Upper lobe of left lung (tissue), 6 donors: Measurements from ENCODE around the gene EDEM3. TPM values are rescaled to one million over a fixed set of nuclear protein-coding genes. Genes with fewer than 3 reads are reported as not detected.

Experiments used
- ATAC-seq, 2 donors: fragments of 200-7000 bp; cut with Tn5 transposase; one replicate each; pipeline ENCODE4 v1.9.1; 2022; ENCODE audit warnings: mild to moderate bottlenecking in 2 of 2, moderate library complexity in 2 of 2; ENCODE audit not compliant: low FRiP score in 2 of 2
- DNase-seq, 2 donors: peaks; one replicate each; pipeline ENCODE4 v3.0.0-alpha.2; 2019 to 2020
- H3K27ac ChIP-seq, 4 donors: fragments of 200-600 bp; sonication (generic); one replicate each; pipeline ENCODE4 v1.5.1; 2016 to 2019
- H3K27me3 ChIP-seq, 4 donors: fragments of 200-600 bp; sonication (generic); one replicate each; pipeline ENCODE4 v1.5.1; 2017 to 2019
- H3K36me3 ChIP-seq, 4 donors: fragments of 200-600 bp; sonication (generic); one replicate each; pipeline ENCODE4 v1.5.1; 2016 to 2019
- H3K4me1 ChIP-seq, 4 donors: fragments of 200-600 bp; sonication (generic); one replicate each; pipeline ENCODE4 v1.5.1; 2018 to 2019
- H3K4me3 ChIP-seq, 4 donors: fragments of 200-600 bp; sonication (generic); one replicate each; pipeline ENCODE4 v1.5.1; 2017 to 2019; ENCODE audit warnings: mild to moderate bottlenecking in 2 of 4, moderate library complexity in 1 of 4
- H3K9me3 ChIP-seq, 4 donors: fragments of 200-600 bp; sonication (generic); one replicate each; pipeline ENCODE4 v1.5.1; 2018 to 2019
- EP300 ChIP-seq, 4 donors: sonication (generic); formaldehyde crosslinking; IDR thresholded peaks; one replicate each; pipeline ENCODE4 v1.5.1; 2017; ENCODE audit warnings: antibody characterized with exemption in 4 of 4, control low read depth in 2 of 4
- POLR2A ChIP-seq, 4 donors: fragments of 450-650 bp; IDR thresholded peaks; one replicate each; pipeline ENCODE4 v1.5.1; 2016 to 2017; ENCODE audit warnings: antibody characterized with exemption in 4 of 4, mild to moderate bottlenecking in 2 of 4
- POLR2AphosphoS5 ChIP-seq, 2 donors: sonication (generic); formaldehyde crosslinking; IDR thresholded peaks; one replicate each; pipeline ENCODE4 v1.5.1; 2017; ENCODE audit warnings: antibody characterized with exemption in 2 of 2
- WGBS, 2 donors: methylation state at CpG; one replicate each; pipeline ENCODE4 v1.1.5; 2017 to 2018; 5-methylcytosine and 5-hydroxymethylcytosine counted together
- total RNA-seq, 6 donors: library from RNA; depleted of rRNA in 4 of 6; stranded (reverse); fragments of >200 nt in 4 of 6; gene quantifications; one replicate each; pipeline versions ENCODE4 v1.1.0 to v1.2.1, GENCODE V29; 2016 to 2021
- TF ChIP-seq, protein P1 (sequence below), 6 experiments: fragments of 450-650 bp in 4 of 6; fragments of 200-600 bp in 2 of 6; sonication (generic) in 2 of 6; IDR thresholded peaks; one replicate each; pipeline ENCODE4 v1.5.1; 2016 to 2019; ENCODE audit warnings: antibody characterized with exemption in 6 of 6
- donor health status: DM: no; HTN: no; CAD: no; lungs with moderate emphysema.
- donor health status: DM: no; HTN: yes; CAD: no; lungs with severe emphysema.

The EDEM3 gene
- total RNA-seq, 6 donors from 2014 or later, result 23.9 to 56.2 (median 29.4) TPM

DNA sequence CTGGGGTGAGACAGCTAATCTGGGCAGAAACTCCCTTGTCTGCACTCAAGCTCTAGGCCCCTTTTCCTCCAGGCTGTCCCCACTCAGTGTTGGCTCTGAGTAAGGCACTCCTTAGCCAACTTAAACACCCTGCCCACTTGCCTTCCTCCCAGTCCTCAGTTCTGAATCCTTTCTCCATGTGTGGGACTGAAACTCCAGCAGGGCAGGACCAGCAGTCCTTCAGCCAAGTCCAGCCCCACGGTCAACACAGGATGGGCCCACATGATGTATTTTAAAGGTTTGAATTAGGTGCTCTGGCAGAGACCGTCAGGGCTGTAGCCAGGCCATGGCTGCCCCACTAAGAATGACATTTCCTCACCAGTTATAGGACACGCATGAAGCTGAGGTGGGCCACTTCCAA, 107.8 kb downstream of the EDEM3 start:
- DNase-seq, result no peak
- TF ChIP-seq POLR2A (IDR thresholded peaks at IDR 0.05) (no peak), EP300 (IDR thresholded peaks at IDR 0.05) (no peak)
- H3K4me3 ChIP-seq, result no peak overlapping the region
- peaks cover 4 to 13% (median 7%) of the 10 kb centered on the region in 4 donors for H3K4me1 ChIP-seq
- H3K27ac ChIP-seq, result no peak overlapping the region
- H3K27me3 ChIP-seq, result no peaks in the 10 kb centered on the region
- no peaks in the 10 kb centered on the region for H3K36me3 ChIP-seq
- no peaks in the 10 kb centered on the region for H3K9me3 ChIP-seq
- WGBS, 2 donors, result 96 to 100% methylated on average over 3 of the region's 3 CpGs
- ATAC-seq, result no peak

DNA sequence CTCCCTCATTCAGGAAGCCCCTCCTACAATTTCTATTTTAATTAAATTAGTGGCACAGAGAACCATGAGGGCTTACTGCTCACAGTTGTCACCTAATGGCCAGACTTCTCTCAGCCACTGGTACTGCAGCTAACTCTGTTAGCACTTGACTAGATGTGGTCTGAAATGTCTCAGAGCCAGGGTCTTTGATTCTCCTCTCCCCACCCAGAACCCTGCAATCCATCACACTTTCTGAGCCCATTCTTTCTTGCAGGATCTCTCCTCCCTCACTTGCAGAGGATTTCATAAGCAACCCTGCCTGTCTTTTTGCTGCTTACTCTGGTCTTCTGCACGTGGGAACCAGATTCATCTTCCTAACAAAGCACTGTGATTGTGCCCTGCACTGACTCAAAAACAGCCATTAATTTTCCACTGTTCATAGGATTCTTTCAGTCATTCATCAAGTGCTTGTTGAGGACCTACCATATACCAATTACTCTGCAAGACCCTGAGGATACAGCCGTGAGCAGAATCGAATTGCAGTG, 108.4 kb downstream of the EDEM3 start:
- no peaks in the 10 kb centered on the region for H3K9me3 ChIP-seq
- H3K27ac ChIP-seq, result no peak overlapping the region
- no peak for ATAC-seq
- no peaks in the 10 kb centered on the region for H3K36me3 ChIP-seq
- no peak overlapping the region for H3K4me3 ChIP-seq
- no peaks in the 10 kb centered on the region for H3K27me3 ChIP-seq
- no peak for DNase-seq
- peaks cover 4 to 13% (median 7%) of the 10 kb centered on the region in 4 donors for H3K4me1 ChIP-seq
- no peak for TF ChIP-seq POLR2A (IDR thresholded peaks at IDR 0.05)
- TF ChIP-seq, protein P1, sequence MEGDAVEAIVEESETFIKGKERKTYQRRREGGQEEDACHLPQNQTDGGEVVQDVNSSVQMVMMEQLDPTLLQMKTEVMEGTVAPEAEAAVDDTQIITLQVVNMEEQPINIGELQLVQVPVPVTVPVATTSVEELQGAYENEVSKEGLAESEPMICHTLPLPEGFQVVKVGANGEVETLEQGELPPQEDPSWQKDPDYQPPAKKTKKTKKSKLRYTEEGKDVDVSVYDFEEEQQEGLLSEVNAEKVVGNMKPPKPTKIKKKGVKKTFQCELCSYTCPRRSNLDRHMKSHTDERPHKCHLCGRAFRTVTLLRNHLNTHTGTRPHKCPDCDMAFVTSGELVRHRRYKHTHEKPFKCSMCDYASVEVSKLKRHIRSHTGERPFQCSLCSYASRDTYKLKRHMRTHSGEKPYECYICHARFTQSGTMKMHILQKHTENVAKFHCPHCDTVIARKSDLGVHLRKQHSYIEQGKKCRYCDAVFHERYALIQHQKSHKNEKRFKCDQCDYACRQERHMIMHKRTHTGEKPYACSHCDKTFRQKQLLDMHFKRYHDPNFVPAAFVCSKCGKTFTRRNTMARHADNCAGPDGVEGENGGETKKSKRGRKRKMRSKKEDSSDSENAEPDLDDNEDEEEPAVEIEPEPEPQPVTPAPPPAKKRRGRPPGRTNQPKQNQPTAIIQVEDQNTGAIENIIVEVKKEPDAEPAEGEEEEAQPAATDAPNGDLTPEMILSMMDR (IDR thresholded peaks at IDR 0.05), result no peak
- TF ChIP-seq POLR2AphosphoS5 (IDR thresholded peaks at IDR 0.05), result no peak
- no peak for TF ChIP-seq EP300 (IDR thresholded peaks at IDR 0.05)
- WGBS, 2 donors, result 88 to 91% methylated on average over 3 of the region's 3 CpGs

DNA sequence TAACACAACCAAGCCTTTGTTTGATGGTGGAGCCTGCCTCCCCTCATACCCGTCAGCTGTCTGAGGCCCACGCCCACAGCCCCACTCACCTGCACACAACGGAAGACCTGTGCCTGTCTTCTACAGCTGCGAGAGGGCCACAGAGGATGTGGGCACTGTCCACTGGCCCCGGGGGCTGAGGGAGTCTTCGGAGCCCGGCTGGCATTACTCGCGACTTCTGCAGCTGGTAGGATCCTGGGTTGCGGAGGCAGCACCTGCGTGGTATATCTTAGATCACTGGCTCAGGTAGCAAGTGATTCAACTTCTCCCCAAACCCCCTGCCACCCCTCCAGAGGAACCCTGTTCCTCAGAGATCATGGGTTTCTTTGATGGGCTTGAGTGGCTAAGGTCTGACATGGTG, 109.9 kb downstream of the EDEM3 start:
- Histone ChIP-seq H3K4me1 (peaks cover 0 to 12% (median 3%) of the 10 kb centered on the region in 4 donors), H3K36me3 (no peaks in the 10 kb centered on the region), H3K27me3 (no peaks in the 10 kb centered on the region), H3K9me3 (no peaks in the 10 kb centered on the region), H3K27ac (no peak overlapping the region), H3K4me3 (no peak overlapping the region)
- peak in 1 of 2 donors; percentile 54 for DNase-seq
- no peak for TF ChIP-seq POLR2AphosphoS5 (IDR thresholded peaks at IDR 0.05)
- no peak for TF ChIP-seq POLR2A (IDR thresholded peaks at IDR 0.05)
- TF ChIP-seq EP300 (IDR thresholded peaks at IDR 0.05), result no peak
- TF ChIP-seq, protein P1 (IDR thresholded peaks at IDR 0.05), result no peak
- no peak for ATAC-seq
- 98 to 100% methylated on average over 10 to 11 of the region's 11 CpGs for WGBS, 2 donors

DNA sequence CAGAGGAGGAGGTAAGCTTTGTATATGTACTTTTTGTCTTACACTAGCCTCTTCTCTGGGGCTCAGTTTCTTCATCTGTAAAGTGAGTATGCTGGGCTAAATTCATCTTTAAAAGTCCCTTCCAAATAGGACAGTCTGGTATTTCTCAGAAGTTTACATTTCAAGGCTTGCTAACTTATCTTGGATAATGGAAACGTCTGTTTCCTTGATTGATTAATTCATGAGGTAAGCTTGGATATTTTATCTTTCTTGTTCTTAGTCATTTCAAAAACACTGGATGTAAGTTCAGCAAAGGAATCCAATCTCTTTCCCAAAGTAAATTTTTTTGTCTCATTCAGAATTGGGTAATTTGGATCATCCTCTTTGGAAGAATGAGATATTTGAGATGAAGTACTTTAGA, 111.0 kb downstream of the EDEM3 start:
- Histone ChIP-seq H3K36me3 (no peaks in the 10 kb centered on the region), H3K9me3 (no peaks in the 10 kb centered on the region), H3K27me3 (no peaks in the 10 kb centered on the region), H3K4me3 (no peak overlapping the region), H3K27ac (no peak overlapping the region), H3K4me1 (peaks cover 0 to 4% (median 0%) of the 10 kb centered on the region in 4 donors)
- 38 to 65% methylated on average over 1 of the region's 1 CpG for WGBS, 2 donors
- no peak for DNase-seq
- ATAC-seq, result no peak
- TF ChIP-seq EP300 (IDR thresholded peaks at IDR 0.05), result no peak
- TF ChIP-seq, protein P1 (IDR thresholded peaks at IDR 0.05), result no peak
- TF ChIP-seq POLR2A (IDR thresholded peaks at IDR 0.05), result no peak
- TF ChIP-seq POLR2AphosphoS5 (IDR thresholded peaks at IDR 0.05), result no peak

DNA sequence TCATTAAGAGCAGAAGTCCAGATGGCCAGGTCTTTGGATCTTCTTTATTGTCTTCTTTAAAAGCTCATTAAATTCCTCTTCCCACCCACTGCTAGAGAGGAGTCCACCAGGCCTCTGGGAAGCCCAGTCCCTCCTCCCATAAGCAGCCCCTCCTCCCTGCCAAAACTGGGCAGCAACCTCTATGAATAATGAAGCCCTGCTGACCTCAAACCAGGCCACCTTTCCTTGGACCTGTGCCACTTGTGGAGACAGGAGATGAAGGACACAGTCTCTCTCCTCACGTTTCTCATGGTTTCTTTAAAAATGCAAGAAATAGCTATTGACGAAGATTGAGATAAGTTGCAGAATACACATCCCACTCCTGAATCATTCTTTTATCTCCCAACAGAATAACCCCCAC, 112.8 kb downstream of the EDEM3 start:
- WGBS, 2 donors, result 87 to 88% methylated on average over 2 of the region's 2 CpGs
- DNase-seq (no peak), ATAC-seq (no peak)

More for the DNA sequence above, 112.8 kb downstream of the EDEM3 start:
- H3K9me3 ChIP-seq, result no peaks in the 10 kb centered on the region
- no peak overlapping the region for H3K27ac ChIP-seq
- H3K4me3 ChIP-seq, result no peak overlapping the region
- no peaks in the 10 kb centered on the region for H3K36me3 ChIP-seq
- no peaks in the 10 kb centered on the region for H3K27me3 ChIP-seq
- TF ChIP-seq EP300 (IDR thresholded peaks at IDR 0.05), result no peak
- no peak for TF ChIP-seq POLR2A (IDR thresholded peaks at IDR 0.05)
- TF ChIP-seq, protein P1 (IDR thresholded peaks at IDR 0.05), result no peak
- no peak for TF ChIP-seq POLR2AphosphoS5 (IDR thresholded peaks at IDR 0.05)
- H3K4me1 ChIP-seq, result no peaks in the 10 kb centered on the region
